ENCODE results near the gene SYNGR3.

DNA sequence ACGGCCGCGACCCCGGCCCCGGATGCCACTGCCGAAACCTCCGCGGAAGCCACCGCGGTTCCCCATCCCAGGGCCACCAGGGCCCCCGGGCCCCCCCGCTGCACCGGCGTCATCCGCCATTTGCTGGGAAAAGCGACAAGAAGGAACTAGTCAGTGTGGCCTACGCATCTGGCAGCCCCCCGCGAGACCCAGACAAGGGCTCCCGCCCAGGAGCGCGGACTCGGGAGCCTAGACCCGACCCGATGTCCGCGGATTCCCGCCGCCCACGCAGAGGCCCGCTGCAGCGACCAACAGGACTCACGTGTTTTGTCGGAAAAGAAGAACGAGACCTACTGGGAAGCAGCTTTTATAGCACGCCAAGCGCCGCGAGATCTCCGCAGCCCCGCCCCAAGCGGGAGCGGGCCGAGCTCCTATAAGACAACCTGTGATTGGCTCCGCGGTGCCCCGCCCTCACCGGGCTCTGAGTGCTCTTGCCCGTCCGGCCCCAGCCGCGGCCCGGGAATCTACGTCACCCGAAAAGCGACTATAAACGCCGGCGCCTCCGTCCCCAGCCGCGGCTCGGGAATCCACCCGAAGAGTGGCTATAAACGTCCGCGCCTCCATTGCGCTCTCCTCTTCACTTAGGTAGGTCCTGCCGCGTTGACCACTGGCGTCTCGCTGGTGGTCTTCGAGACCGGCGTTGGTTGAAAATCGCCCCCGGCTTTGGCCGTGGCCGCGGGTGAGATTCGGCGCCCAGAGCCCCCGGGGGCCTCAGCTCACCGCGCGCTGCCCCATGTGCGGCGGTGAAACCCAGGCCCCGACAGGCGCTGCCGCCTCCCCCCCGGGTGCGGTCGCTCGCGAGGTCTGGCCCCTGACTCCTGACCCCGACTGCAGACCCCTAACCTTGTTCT lies 25.0 kb upstream of the SYNGR3 start, which contains the start of gene RPS2:
- peak; percentile 100 for TF ChIP-seq POLR2A (IDR thresholded peaks at IDR 0.05; ENCODE audit: low read depth, low read length)
- TF ChIP-seq TAF1 (IDR thresholded peaks at IDR 0.05; ENCODE audit: low read depth, low read length) = peak; percentile 100
- TF ChIP-seq POLR2AphosphoS5 (IDR thresholded peaks at IDR 0.05; ENCODE audit: low read depth, low read length) = peak; percentile 100
- no peak for TF ChIP-seq PAX5 (IDR thresholded peaks at IDR 0.05; ENCODE audit: insufficient read depth, low read length, severe bottlenecking)
- peak; percentile 97 for TF ChIP-seq POU2F2 (IDR thresholded peaks at IDR 0.05; ENCODE audit: low read depth, low read length)
- TF ChIP-seq SPI1 (IDR thresholded peaks at IDR 0.05; ENCODE audit: low read depth, low read length) = no peak

Measured in GM12891 (cell line).